NCI-H446 treated with DMSO at 0.1 percent for 48 hours (cell line): ENCODE measurements around the gene CALML3.

Experiments used
- DNase-seq: peaks from one replicate; lab custom pipeline; 2025; lab: John Stamatoyannopoulos, UW

Gene CALML3

GRCh38 chr10:5491477-5491876, 33.3 kb upstream of the CALML3 start:
- DNase-seq, result no peak

GRCh38 chr10:5492322-5492855, 32.4 kb upstream of the CALML3 start:
- DNase-seq, result no peak

GRCh38 chr10:5492929-5493576, 31.7 kb upstream of the CALML3 start:
- no peak for DNase-seq

- DNase-seq, result no peak
Observed at GRCh38 chr10:5493691-5494090, 31.1 kb upstream of the CALML3 start.

- no peak for DNase-seq
Observed at GRCh38 chr10:5494611-5495010, 30.1 kb upstream of the CALML3 start.

- DNase-seq, result no peak
Observed at GRCh38 chr10:5496261-5497250, 28.2 kb upstream of the CALML3 start.

GRCh38 chr10:5497289-5497688, 27.5 kb upstream of the CALML3 start:
- DNase-seq, result no peak

GRCh38 chr10:5497948-5498730, 26.6 kb upstream of the CALML3 start:
- no peak for DNase-seq

GRCh38 chr10:5498791-5499492, 25.8 kb upstream of the CALML3 start:
- no peak for DNase-seq

- no peak for DNase-seq
Observed at GRCh38 chr10:5499493-5500140, 25.1 kb upstream of the CALML3 start, which contains the start of gene CALML5. TSS of gene CALML5 (minus strand) at chr10:5499570. CDS start at chr10:5499438, 132 bp downstream.

GRCh38 chr10:5500162-5500670, 24.5 kb upstream of the CALML3 start:
- no peak for DNase-seq

GRCh38 chr10:5500910-5501309, 23.9 kb upstream of the CALML3 start:
- no peak for DNase-seq

GRCh38 chr10:5502061-5502521, 22.7 kb upstream of the CALML3 start:
- no peak for DNase-seq

- no peak for DNase-seq
Observed at GRCh38 chr10:5502571-5503476, 21.9 kb upstream of the CALML3 start.

GRCh38 chr10:5503477-5503835, 21.3 kb upstream of the CALML3 start:
- no peak for DNase-seq

GRCh38 chr10:5504146-5505072, 20.4 kb upstream of the CALML3 start:
- no peak for DNase-seq

- no peak for DNase-seq
Observed at GRCh38 chr10:5506246-5506645, 18.5 kb upstream of the CALML3 start.
